Activated T-cell treated with anti-CD3 and anti-CD28 coated beads, Interleukin-2, amount 50 U/mL, for 24 hours (primary cell): Measurements from ENCODE around the gene SFT2D2.
"Not testable (repeated sequence)": the region's sequence is repeated elsewhere in the genome, so short reads cannot be mapped to it uniquely, and the experiment has no call there.

Source experiments
- DNase-seq: peaks from one replicate; pipeline ENCODE4 v3.0.0-alpha.2; 2020
- H3K27ac Mint-ChIP-seq: 2 replicates; pipeline ENCODE4 v1.8.0; 2020; ENCODE audit warnings: mild to moderate bottlenecking, mixed read lengths
- H3K27me3 Mint-ChIP-seq: 2 replicates; pipeline ENCODE4 v1.8.0; 2020; ENCODE audit warnings: mixed read lengths
- H3K36me3 Mint-ChIP-seq: 2 replicates; pipeline ENCODE4 v1.8.0; 2020; ENCODE audit warnings: low read depth, mixed read lengths
- H3K4me1 Mint-ChIP-seq: 2 replicates; pipeline ENCODE4 v1.8.0; 2020; ENCODE audit warnings: low read depth, mixed read lengths
- H3K4me3 Mint-ChIP-seq: 2 replicates; pipeline ENCODE4 v1.8.0; 2020; ENCODE audit warnings: mild to moderate bottlenecking, moderate library complexity, mixed read lengths
- H3K9me3 Mint-ChIP-seq: 2 replicates; pipeline ENCODE4 v1.8.0; 2020; ENCODE audit warnings: mixed read lengths

The SFT2D2 gene

GRCh38 chr1:168225476-168226190 is at the start of gene SFT2D2:
Gene SFT2D2, plus strand, starts transcription at chr1:168226004. Its CDS starts 76 bp downstream, at chr1:168226080.
- H3K36me3 Mint-ChIP-seq: peaks cover 38% of the 10 kb centered on the region
- peak; percentile 89 for DNase-seq
- peak within 1 kb of the TSS; percentile 95 for H3K27ac Mint-ChIP-seq
- peak within 1 kb of the TSS; percentile 87 for H3K4me3 Mint-ChIP-seq
- peaks cover 7% of the 10 kb centered on the region for H3K27me3 Mint-ChIP-seq
- H3K4me1 Mint-ChIP-seq: peaks cover 49% of the 10 kb centered on the region
- no peaks in the 10 kb centered on the region for H3K9me3 Mint-ChIP-seq

GRCh38 chr1:168178227-168178637 is 47.6 kb upstream of the SFT2D2 start:
- Mint-ChIP-seq H3K27me3 (peaks cover 6% of the 10 kb centered on the region), H3K4me1 (peaks cover 9% of the 10 kb centered on the region), H3K27ac (no peak overlapping the region), H3K9me3 (no peaks in the 10 kb centered on the region), H3K4me3 (no peak overlapping the region), H3K36me3 (peaks cover 2% of the 10 kb centered on the region)
- no peak for DNase-seq

DNA sequence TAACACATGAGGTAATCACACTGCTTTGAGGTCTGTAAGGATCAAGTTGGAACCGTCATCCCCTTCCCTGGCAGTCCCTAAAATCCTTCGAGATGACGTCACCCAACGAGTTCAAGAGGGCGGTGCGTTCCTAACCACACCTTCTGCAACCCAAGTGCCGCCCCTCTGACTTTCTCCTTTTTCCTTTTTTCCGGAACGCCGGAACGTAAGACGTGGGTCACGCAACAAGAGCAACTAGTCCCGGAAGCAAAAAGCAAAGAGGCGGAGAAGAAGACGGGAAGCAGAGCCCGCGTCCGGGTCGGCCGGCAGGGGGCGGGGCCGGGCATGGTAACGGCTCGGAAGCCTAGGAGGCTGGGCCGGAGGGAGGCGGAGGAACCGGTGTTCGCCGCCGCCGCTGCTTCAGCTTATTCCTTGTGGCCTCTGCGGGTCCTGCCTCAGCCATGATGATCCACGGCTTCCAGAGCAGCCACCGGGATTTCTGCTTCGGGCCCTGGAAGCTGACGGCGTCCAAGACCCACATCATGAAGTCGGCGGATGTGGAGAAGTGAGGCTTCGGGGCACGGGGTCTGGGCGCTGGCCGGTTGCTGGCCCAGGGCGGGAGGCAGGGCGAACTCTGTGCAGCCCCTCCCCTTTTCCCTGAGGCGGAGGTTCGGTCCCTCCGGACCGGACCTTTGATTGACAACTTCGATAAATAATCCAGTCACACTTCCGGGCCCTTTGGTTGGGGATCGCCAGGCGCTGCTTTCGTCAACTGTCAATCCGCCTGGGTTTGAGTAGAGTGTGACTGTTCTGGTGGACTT is 47.0 kb upstream of the SFT2D2 start, which contains the start of gene TIPRL:
TSS of gene TIPRL (plus strand) at position 325 of the 800 bp plus-strand sequence. CDS start at position 441, 116 bp downstream.
- Mint-ChIP-seq H3K36me3 (peaks cover 5% of the 10 kb centered on the region), H3K27me3 (peaks cover 3% of the 10 kb centered on the region), H3K27ac (no peak within 1 kb of the TSS), H3K4me1 (peaks cover 12% of the 10 kb centered on the region), H3K4me3 (no peak within 1 kb of the TSS), H3K9me3 (no peaks in the 10 kb centered on the region)
- peak; percentile 95 for DNase-seq

DNA sequence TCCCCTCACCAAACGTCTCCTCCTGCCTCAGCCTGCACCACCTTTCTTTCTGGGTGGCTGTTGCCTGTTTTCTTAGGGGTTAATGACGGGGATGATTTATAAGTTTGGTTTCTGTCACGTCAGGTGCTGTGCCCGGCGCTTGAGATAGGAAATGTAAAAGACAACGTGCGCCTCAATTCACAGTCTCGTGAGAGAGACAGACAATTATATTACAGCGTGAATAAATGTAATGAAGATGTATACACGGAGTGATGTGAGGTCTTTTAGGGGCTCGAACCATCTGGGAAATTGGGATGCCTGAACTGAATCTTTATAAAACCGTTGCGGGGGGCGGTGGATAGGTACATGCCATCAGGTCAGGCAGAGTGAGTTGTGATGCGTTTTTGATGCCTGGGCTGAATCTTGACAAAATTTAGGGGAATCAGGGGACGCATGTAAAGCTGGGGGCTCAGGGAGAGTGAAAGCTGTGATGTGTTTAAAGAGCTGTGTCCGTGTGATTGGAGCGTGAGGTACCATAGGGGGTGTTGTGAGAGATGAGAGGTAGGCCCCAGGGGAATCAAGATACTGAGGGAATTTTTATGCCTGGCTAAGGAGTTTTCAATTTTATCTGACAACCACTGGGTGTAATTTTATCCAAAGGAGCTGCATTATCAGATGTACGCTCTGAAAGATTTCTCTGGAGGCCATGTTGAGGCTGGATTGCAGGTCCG is 46.2 kb upstream of the SFT2D2 start:
- Mint-ChIP-seq H3K4me1 (peaks cover 14% of the 10 kb centered on the region), H3K4me3 (no peak overlapping the region)

GRCh38 chr1:168180148-168180524 is 45.7 kb upstream of the SFT2D2 start:
- DNase-seq: no peak
- Mint-ChIP-seq H3K27me3 (no peaks in the 10 kb centered on the region), H3K27ac (no peak overlapping the region)

More for the DNA sequence above, 46.2 kb upstream of the SFT2D2 start:
- peaks cover 3% of the 10 kb centered on the region for H3K27me3 Mint-ChIP-seq
- H3K36me3 Mint-ChIP-seq: peaks cover 11% of the 10 kb centered on the region
- no peak overlapping the region for H3K27ac Mint-ChIP-seq
- DNase-seq: peak; percentile 43
- H3K9me3 Mint-ChIP-seq: no peaks in the 10 kb centered on the region

GRCh38 chr1:168181063-168181720 is 44.6 kb upstream of the SFT2D2 start:
- H3K9me3 Mint-ChIP-seq, H3K27me3 Mint-ChIP-seq, DNase-seq, H3K4me3 Mint-ChIP-seq, H3K27ac Mint-ChIP-seq: not testable (repeated sequence)
- Mint-ChIP-seq H3K36me3 (peaks cover 25% of the 10 kb centered on the region), H3K4me1 (peaks cover 14% of the 10 kb centered on the region)

More at GRCh38 chr1:168180148-168180524, 45.7 kb upstream of the SFT2D2 start:
- no peak overlapping the region for H3K4me3 Mint-ChIP-seq
- H3K36me3 Mint-ChIP-seq: peaks cover 16% of the 10 kb centered on the region
- no peaks in the 10 kb centered on the region for H3K9me3 Mint-ChIP-seq
- H3K4me1 Mint-ChIP-seq: peaks cover 14% of the 10 kb centered on the region

DNA sequence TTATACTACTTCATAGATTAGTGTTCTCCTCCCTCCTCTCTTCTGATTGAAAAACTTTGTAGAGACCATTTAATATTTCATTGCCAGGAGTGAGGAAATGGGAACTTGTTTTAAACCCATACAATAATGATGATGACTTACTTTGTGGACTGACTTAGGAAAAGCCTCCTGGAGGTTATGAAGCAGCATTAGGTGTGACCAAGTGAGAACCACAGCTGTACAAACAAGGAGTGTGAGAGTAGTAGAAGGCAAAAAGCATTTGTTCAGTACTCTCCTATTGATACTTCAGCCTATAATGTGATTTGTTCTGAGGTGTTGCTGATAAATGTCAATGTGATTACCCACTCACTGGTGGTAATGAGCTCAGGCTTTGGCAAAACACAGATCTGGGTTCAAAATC is 38.6 kb upstream of the SFT2D2 start:
- no peaks in the 10 kb centered on the region for H3K27me3 Mint-ChIP-seq
- no peak overlapping the region for H3K27ac Mint-ChIP-seq
- H3K9me3 Mint-ChIP-seq: no peaks in the 10 kb centered on the region
- no peak for DNase-seq
- peaks cover 76% of the 10 kb centered on the region for H3K36me3 Mint-ChIP-seq
- H3K4me1 Mint-ChIP-seq: peaks cover 12% of the 10 kb centered on the region
- no peak overlapping the region for H3K4me3 Mint-ChIP-seq

DNA sequence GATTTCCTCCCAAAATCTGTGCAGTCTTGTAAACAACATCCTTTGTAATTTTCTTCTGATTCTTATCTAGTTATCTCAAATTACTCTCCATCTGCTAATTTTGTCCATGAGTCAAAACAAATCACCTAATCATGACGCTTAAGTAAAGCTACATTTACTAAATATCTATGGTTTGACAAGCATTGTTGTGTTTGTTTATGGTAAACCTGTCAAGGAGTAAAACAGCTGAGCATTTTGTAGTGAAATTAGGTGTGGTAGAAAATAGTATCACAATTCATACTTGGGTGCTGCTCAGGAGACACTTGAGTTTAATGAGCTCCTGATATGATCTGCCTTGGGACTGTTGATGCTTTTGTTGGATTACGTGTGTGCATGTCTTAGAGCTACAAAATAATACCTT is 35.4 kb upstream of the SFT2D2 start:
- no peaks in the 10 kb centered on the region for H3K27me3 Mint-ChIP-seq
- peaks cover 83% of the 10 kb centered on the region for H3K36me3 Mint-ChIP-seq
- no peaks in the 10 kb centered on the region for H3K9me3 Mint-ChIP-seq
- no peak overlapping the region for H3K27ac Mint-ChIP-seq
- peaks cover 6% of the 10 kb centered on the region for H3K4me1 Mint-ChIP-seq
- no peak for DNase-seq
- no peak overlapping the region for H3K4me3 Mint-ChIP-seq

- no peaks in the 10 kb centered on the region for H3K27me3 Mint-ChIP-seq
- H3K4me1 Mint-ChIP-seq: peaks cover 9% of the 10 kb centered on the region
- peaks cover 79% of the 10 kb centered on the region for H3K36me3 Mint-ChIP-seq
- DNase-seq: no peak
- no peak overlapping the region for H3K4me3 Mint-ChIP-seq
- H3K27ac Mint-ChIP-seq: peak overlapping the region; percentile 3
- H3K9me3 Mint-ChIP-seq: no peaks in the 10 kb centered on the region
Observed at GRCh38 chr1:168195199-168196135, 30.3 kb upstream of the SFT2D2 start.

GRCh38 chr1:168199056-168199455 is 26.7 kb upstream of the SFT2D2 start:
- Mint-ChIP-seq H3K9me3 (no peaks in the 10 kb centered on the region), H3K27me3 (no peaks in the 10 kb centered on the region), H3K4me3 (no peak overlapping the region), H3K27ac (no peak overlapping the region), H3K4me1 (peaks cover 6% of the 10 kb centered on the region), H3K36me3 (peaks cover 84% of the 10 kb centered on the region)
- DNase-seq: no peak

GRCh38 chr1:168202941-168203654 is 22.7 kb upstream of the SFT2D2 start:
- H3K36me3 Mint-ChIP-seq: peaks cover 75% of the 10 kb centered on the region
- peaks cover 6% of the 10 kb centered on the region for H3K9me3 Mint-ChIP-seq
- no peak overlapping the region for H3K27ac Mint-ChIP-seq
- H3K27me3 Mint-ChIP-seq: no peaks in the 10 kb centered on the region
- no peak overlapping the region for H3K4me3 Mint-ChIP-seq
- no peak for DNase-seq
- H3K4me1 Mint-ChIP-seq: peaks cover 6% of the 10 kb centered on the region

- no peaks in the 10 kb centered on the region for H3K4me1 Mint-ChIP-seq
- H3K4me3 Mint-ChIP-seq: no peak overlapping the region
- peaks cover 50% of the 10 kb centered on the region for H3K36me3 Mint-ChIP-seq
- H3K27me3 Mint-ChIP-seq: no peaks in the 10 kb centered on the region
- H3K27ac Mint-ChIP-seq: no peak overlapping the region
- H3K9me3 Mint-ChIP-seq: peaks cover 19% of the 10 kb centered on the region
- DNase-seq: no peak
Observed at GRCh38 chr1:168206111-168206510, 19.7 kb upstream of the SFT2D2 start.

- H3K27ac Mint-ChIP-seq, H3K4me3 Mint-ChIP-seq, H3K27me3 Mint-ChIP-seq, H3K4me1 Mint-ChIP-seq, DNase-seq: not testable (repeated sequence)
- Mint-ChIP-seq H3K36me3 (peaks cover 36% of the 10 kb centered on the region), H3K9me3 (peaks cover 28% of the 10 kb centered on the region)
Observed at GRCh38 chr1:168207673-168208072, 18.1 kb upstream of the SFT2D2 start.
